Ovary (tissue), 3 donors: ENCODE data around the gene RNASE11.

Experiments
- POLR2A ChIP-seq: fragments of 450-650 bp; IDR thresholded peaks from one replicate; pipeline ENCODE4 v1.6.1; 2017; ENCODE audit warnings: antibody characterized with exemption, mild to moderate bottlenecking, moderate library complexity
- TF ChIP-seq, protein P1 (sequence below), 3 donors: fragments of 450-650 bp in 2 of 3; fragments of 200-600 bp in 1 of 3; IDR thresholded peaks; one replicate each; pipeline versions ENCODE4 v1.5.1 to v1.8.0; 2016 to 2022; ENCODE audit warnings: antibody characterized with exemption in 3 of 3, mild to moderate bottlenecking in 1 of 3
- donor health status: DM: no; HTN: no; CAD: no.

- TF ChIP-seq, protein P1, sequence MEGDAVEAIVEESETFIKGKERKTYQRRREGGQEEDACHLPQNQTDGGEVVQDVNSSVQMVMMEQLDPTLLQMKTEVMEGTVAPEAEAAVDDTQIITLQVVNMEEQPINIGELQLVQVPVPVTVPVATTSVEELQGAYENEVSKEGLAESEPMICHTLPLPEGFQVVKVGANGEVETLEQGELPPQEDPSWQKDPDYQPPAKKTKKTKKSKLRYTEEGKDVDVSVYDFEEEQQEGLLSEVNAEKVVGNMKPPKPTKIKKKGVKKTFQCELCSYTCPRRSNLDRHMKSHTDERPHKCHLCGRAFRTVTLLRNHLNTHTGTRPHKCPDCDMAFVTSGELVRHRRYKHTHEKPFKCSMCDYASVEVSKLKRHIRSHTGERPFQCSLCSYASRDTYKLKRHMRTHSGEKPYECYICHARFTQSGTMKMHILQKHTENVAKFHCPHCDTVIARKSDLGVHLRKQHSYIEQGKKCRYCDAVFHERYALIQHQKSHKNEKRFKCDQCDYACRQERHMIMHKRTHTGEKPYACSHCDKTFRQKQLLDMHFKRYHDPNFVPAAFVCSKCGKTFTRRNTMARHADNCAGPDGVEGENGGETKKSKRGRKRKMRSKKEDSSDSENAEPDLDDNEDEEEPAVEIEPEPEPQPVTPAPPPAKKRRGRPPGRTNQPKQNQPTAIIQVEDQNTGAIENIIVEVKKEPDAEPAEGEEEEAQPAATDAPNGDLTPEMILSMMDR (IDR thresholded peaks at IDR 0.05): no peak
- no peak for TF ChIP-seq POLR2A
Measured at GRCh38 chr14:20618271-20618749, 30.5 kb upstream of the RNASE11 start.
